IPS DF 4.7 (cell line): ENCODE data around the gene FRS3.

ENCODE experiments used
- DNase-seq: peaks from one replicate; pipeline ENCODE4 v3.0.0-alpha.2; 2013; ENCODE audit warnings: low spot score; ENCODE audit errors: extremely low read depth

The FRS3 gene

DNA sequence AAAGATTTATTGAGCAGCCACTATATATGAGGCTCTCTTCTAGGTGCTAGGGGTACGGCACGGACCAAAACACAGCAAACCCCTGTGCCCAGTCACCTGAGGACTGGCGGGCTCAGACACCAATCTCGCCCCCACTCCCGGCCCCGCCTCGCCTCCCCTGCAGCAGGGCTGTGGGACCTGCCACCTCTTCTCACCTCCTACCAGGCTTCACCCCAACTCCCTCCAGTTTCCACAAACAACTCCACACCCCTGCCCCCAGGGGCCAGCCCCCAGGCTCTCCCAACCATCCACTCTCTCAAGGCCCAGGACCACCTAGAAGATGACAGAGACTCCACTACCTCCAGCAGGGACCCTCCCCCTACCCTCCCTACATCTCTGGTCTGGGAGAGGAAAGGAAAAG is 50.7 kb downstream of the FRS3 start:
- DNase-seq: no peak

DNA sequence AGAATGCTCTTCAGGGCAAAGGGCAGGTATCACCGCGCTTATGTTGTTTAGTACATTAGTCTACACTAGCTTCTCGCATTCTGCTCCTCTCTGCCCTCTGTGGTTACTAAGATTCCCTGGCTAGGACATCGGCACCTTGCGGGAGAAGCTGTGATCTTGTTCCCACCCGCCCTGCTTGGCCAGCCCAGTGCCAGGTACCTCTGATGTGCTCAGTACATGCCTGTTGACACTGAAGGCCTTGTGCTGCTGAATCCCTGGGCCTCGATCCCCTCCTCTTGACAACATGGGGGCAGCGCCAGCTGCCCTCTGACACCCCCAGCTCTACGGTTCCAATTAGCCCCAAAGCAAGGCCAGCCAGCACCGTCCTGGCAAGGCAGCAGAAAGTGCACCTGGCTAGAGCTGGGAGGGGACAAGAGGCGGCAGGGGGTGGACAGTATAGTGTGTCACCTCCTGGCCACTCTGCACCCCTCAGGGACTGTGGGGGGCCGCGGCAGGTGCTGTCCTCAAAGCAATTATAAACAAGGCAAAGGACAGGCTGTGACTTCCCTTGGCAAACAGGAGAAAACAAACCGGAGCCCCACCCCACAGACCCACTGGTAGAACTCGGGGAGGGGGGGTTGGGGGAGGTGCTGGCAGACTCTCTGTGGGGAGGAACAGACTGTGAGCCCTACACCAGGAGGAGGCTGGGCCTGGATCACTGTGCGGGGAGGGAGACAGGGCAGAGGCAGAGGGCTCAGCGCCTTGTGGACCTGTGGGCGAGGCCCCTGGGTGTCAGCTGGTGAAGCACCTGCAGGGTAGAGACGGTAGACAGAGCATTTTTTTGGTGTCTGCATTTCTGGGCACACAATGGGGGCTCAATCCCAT is 51.4 kb downstream of the FRS3 start:
- DNase-seq: no peak

DNA sequence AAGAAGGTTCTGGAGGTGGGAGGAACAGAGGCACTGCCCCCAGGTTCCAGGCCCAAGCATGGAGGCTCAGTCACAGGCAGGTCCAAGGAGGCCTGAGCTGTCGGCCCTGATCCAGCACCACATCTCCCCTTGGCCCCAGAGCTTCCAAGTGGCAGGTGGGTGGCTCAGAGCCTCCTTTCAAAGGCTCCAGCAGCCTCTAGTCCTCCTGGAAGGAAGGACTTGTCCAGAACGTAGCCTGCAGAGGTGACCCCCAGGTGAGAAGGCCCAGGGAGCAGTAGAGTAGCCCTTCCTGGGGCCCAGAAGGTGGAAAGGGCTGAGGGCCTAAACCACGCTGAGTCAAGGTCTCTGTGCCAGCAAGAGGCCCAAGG is 52.0 kb downstream of the FRS3 start:
- no peak for DNase-seq

DNA sequence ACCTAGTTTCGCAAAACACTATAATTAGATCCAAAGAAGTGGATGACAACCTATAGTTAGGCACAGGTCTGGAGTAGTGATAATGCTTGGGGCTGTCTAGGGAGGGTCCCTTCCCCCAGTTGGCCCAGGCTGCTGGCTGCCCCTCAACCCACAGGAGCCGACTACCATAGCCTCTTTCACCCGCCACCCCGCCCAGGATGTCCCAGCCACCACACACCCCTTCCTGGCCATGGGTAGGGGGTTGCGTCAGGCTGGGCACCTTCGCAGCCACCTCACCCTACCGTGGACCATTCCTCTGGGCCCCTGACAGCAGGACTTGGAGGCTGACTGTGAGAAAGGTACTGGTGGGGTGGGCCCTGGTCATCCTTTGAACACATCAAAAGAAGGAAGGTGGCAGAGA is 52.8 kb downstream of the FRS3 start:
- no peak for DNase-seq

DNA sequence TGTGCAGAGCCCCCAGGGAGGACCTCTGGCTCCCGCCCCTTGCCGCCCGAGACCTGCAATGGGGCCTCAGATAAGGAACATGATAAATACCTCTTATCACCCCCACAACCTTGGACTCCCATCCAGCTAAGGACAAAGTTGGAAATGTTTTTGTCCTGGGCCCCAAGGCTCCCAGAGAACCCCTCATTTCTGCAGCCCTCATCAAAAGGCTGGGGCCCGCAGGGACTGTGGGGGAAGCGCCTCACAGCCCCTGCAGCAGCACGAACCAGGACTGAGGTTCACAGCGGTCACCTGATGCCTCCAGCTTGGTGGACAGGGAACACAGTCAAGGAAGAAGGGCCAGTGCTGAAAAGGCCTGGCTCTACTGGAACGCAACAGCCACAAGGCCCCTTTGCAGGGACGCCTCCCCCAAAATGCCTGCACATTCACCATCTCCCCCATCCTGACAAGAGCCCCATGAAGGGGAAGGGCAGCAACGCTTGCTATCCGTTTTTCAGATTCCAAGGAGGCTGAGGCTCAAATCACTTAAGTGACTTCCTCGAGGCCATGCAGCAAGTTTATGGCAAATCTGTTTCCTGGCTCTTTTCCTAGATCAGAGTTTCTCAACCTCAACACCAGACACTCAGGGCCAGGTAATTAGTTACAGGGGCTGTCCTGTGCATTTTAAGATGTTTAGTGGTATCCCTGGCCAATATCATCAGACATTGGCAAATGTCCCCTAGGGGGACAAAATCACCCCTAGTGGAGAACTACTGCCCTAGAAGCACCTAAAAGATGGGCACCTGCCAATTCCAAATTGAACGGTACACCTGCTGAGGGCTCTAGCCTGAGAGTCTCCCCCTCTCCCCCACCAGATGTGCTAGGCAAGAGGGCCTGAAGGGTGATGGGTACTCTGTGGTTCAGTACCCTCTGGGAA is 54.9 kb downstream of the FRS3 start:
- DNase-seq: no peak

DNA sequence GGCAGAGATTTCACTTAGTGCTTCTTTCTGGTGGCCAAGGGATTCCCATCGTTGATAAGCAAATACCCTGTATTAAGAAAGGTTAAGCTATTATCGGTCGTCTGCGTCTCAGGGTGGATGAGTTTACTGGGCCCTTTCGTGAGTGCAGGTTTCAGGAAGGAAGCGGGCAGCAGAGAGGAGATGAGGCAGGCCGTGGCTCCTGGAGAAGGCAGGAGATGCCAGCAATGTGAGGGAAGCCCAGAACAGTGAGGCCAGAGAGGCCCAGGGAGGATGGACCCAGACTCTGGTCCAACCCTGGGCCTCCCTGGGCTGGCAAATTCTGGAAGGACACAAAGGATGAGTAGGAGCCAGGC is 55.5 kb downstream of the FRS3 start:
- DNase-seq: no peak

DNA sequence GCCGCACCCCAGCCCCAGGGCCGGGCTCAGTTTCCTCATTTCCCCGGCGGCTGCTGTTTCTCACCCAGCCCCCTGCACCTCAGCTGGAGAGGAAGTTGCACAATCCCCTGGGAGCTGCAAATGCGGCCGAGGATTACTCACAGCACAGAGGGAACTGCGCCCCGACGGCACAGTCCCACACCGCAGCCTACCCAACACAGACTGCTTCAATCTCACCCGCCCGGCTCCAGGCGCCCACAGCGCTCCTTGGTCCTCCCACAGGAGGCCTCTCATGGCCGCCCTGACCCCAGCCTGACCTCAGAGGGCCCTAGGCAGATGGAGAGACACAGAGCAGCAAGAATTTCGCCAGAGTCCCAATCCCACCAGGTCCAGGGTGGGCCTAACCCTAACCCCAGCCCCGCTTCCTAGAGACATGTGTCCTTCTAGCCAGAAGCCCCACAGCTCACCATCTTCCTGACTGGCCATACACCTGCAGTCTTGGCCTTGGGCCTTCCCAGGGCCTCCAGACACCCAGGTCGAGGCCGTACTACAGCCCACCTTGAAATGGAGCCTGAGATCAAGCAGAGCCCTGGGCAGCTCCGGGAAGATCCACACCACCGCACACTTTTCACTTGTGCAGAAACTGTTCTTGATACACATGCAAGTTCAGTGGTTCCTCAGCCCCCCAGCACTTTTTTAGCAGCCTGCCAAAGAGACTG is 56.0 kb downstream of the FRS3 start:
- no peak for DNase-seq

DNA sequence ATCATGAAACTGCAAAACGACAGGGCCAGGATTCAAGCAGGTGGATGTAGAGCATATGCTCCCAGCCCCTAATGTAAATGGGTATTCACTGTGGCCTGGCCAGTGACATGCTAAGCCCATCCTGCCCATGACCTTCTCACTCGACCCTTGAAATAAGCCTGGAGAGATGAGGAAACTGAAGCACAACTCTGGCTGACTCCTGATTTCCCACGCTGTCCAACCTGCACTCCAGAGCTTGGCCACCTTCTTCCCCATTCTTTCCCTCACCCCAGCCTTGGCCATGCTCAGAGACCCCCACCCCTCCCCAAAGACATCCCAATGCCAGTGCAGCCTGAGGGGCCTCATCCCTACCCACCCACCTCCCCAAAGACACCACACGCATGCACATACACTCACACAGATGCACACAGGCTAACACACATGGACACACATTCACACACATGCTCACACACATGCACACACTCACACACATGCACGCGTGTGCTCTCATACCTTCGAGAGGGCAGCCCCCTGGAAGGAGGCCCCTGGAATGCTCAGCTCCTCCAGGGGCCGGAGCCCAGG is 56.7 kb downstream of the FRS3 start:
- DNase-seq: no peak

DNA sequence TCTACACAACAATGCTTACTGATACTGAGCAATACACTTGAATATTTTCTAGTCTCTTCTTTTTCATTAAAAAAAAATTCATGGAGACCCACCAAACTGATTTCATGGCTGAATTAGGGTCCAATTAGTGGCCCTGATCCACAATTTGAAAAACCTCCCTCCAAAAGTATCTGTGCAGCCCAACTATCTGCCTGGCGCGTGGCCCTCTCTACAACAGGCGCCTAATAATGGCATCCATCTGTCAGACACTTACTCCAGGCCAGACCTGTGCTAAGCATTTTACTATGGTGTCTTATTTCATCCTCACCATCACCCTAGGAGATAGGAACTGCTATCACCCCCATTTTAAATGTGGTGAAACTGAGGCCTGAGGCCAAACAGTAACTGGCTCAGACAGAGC is 58.3 kb downstream of the FRS3 start:
- DNase-seq: no peak

DNA sequence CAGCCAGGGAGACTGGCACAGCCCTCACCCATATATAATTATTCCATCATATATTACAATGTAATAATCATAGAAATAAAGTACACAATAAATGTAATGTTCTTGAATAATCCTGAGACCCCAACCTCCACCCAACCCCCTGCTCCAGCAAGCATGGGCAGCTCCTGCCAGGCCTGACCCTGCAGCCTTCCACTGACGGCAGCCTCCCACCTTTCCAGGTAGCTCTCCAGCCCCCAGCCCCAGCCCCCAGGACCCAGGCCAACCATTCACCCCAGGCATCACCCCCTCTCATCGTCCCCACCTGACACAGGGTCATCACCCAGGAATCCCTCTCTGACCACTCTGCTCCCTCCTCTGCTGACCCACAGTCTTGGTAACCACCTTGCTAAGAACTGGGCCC is 58.9 kb downstream of the FRS3 start:
- DNase-seq: no peak

DNA sequence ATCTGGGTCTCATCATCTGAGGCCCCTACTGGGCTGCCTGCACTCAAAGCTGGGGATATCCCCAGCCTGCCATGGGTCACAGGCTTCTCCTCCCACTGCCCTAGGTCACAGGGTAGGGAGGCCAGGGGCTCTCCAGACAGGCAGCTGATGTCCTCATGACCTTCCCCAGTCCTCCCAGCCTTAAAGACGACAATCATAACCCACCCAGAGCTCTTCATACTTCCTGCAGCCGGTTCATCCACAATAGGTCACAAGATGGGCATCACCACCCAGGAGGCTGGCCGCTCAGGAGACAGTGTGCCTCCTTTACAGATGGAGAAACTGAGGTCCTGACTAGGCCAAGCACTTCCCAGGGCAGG is 59.5 kb downstream of the FRS3 start:
- no peak for DNase-seq
